ENCODE measurements around the gene WNT3A. TPM values are rescaled to one million over a fixed set of nuclear protein-coding genes. Genes with fewer than 3 reads are reported as not detected.
"Not testable (repeated sequence)": the region's sequence is repeated elsewhere in the genome, so short reads cannot be mapped to it uniquely, and the experiment has no call there.

The WNT3A gene
- polyA plus RNA-seq, 1 donor from 2014 or later = not detected

DNA sequence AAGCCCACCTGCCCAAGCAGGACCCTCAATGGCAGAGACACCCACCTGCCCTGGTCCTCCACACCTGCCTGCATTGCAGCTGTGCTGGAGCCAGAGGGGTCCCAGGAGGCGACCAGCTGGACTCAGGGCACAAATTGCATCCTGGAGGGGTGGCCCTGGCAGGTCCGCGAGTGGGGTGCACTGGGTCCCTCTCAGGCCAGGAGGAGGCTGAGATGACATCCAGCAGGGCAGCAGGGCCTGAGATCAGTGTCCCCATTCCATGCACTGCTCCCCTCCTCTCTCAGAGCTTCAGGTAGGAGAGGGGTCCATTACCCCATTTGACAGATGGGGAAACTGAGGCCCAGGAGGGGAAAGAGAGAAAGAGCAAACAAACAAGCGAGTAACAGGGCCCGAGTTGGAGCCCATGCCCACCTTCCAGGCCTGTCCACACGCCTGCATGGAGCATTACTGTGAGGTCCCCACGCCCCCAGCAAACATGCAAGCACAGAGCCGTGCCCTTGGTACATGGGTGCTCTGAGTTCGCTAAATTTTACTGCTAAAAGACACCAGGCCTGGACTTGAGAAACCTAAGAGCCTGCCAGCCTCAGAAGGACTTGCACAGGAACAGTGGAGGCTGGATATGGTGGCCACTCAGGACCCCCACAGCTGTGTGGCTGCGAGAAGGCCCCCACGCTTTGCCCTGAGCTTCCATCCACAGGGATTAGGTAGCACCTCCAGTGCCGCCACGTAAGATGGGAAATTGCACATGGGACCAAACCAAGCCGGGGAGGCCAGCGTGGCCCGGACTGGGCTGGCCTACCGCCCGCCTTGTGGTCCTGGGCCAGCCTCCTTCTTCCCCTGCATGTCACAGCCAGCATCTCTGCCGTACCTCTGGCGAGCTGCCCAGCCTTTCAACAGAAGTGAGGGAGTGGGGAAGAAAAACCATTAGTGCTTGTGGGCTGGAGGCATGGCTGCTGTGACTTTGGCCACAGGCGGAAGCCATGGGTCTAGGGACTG, 7.4 kb downstream of the WNT3A start:
- H3K9me3 Mint-ChIP-seq = no peaks in the 10 kb centered on the region
- peaks cover 13% of the 10 kb centered on the region for H3K27me3 Mint-ChIP-seq
- peaks cover 5 to 17% (median 14%) of the 10 kb centered on the region in 3 donors for H3K4me1 Mint-ChIP-seq
- H3K27ac Mint-ChIP-seq = no peak overlapping the region
- H3K36me3 Mint-ChIP-seq = no peaks in the 10 kb centered on the region
- H3K4me3 Mint-ChIP-seq = peak overlapping the region in 1 of 4 donors; percentile 41

DNA sequence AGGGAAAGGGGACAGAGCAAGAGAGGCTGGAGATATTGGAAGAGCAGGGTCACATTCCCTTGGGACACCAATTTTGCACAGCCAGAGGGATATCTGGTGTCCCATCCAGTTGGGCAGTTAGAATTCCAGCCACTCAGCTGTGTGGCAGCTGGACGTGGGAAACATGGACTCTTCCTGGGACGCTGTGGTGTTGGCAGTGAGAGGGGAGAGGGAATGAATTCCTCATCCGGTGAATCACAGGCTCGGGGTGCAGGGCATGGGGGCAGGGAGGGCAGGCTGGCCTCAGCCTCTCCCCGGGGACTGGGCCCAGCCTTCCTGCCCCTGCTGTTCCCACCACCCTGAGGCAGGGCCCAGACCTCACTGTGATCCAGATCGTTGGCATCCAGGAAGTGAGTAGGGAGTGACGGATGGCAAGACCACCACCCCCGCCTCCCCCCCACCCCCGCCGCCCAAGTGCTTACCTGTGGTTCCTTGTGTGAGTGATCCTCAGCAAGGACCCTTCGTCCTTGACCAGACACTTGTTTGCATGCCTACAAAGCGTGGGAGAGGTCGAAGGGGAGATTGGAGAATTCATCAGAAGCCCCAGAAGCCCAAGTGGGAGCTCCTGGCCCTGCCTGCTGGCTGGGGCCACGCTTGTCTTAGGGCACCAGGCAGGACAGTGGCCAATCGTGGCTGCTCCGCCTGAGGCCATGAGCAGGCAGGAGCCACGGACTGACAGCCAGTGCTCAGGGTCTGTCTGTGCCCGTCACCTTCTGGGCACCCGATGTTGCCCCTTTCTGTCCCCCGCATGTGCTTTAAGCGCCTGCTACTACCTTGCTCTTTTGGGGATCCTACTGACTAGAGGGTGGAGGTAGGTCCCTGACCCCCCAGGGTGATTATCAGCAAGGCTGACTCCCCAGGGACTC, 8.7 kb downstream of the WNT3A start:
- Mint-ChIP-seq H3K4me3 (no peak overlapping the region), H3K36me3 (no peaks in the 10 kb centered on the region), H3K4me1 (peaks cover 0 to 9% (median 4%) of the 10 kb centered on the region in 3 donors), H3K27me3 (peaks cover 6% of the 10 kb centered on the region), H3K27ac (no peak overlapping the region), H3K9me3 (no peaks in the 10 kb centered on the region)

- Mint-ChIP-seq H3K4me3 (no peak overlapping the region), H3K27ac (no peak overlapping the region), H3K9me3 (no peaks in the 10 kb centered on the region), H3K27me3 (peaks cover 4% of the 10 kb centered on the region), H3K36me3 (no peaks in the 10 kb centered on the region), H3K4me1 (peaks cover 0 to 8% (median 0%) of the 10 kb centered on the region in 3 donors)
These were observed 9.3 kb downstream of the WNT3A start for GRCh38 chr1:228016181-228016510.

DNA sequence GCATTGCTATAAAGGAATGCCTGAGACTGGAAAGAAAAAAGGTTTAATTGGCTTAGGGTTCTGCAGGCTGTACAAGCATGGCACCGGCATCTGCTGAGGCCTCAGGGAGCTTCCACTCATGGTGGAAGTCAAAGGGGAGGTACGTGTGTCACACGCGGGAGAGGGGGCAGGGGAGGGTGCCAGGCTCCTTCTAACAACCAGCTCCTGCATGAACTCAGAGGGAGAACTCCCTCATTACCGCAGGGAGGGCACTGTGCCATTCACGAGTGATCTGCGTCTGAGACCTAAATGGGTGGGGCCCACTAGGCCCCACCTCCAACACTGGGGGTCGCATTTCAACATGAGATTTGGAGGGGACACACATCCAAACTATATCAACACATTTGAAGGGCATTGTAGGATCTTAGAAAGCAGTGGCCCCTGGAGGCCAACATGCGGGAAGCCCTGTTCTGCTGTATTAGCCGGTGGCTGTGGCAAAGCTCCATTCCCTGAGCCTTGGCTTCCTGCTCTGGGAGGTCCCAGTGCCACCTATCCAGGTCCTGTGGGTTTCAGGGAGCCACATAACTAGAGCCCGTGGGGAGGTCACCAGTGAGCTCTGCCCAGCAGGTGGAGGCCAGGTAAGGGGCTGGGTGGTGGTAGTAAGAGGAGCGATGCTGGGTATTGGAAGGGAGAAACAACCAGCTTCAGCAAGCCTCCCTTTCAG, 10.0 kb downstream of the WNT3A start:
- peak overlapping the region in 1 of 3 donors; percentile 10 for H3K27ac Mint-ChIP-seq
- H3K36me3 Mint-ChIP-seq = no peaks in the 10 kb centered on the region
- no peak overlapping the region for H3K4me3 Mint-ChIP-seq
- no peaks in the 10 kb centered on the region for H3K9me3 Mint-ChIP-seq
- peaks cover 4% of the 10 kb centered on the region for H3K27me3 Mint-ChIP-seq
- H3K4me1 Mint-ChIP-seq = peaks cover 0 to 5% (median 0%) of the 10 kb centered on the region in 3 donors

- H3K27me3 Mint-ChIP-seq = peaks cover 4% of the 10 kb centered on the region
- no peaks in the 10 kb centered on the region for H3K36me3 Mint-ChIP-seq
- H3K4me3 Mint-ChIP-seq = no peak overlapping the region
- H3K9me3 Mint-ChIP-seq = no peaks in the 10 kb centered on the region
- peaks cover 0 to 5% (median 0%) of the 10 kb centered on the region in 3 donors for H3K4me1 Mint-ChIP-seq
- no peak overlapping the region for H3K27ac Mint-ChIP-seq
These were observed 10.7 kb downstream of the WNT3A start for GRCh38 chr1:228017356-228018124.

GRCh38 chr1:228018125-228018398, 11.3 kb downstream of the WNT3A start:
- Mint-ChIP-seq H3K27me3 (peaks cover 4% of the 10 kb centered on the region), H3K9me3 (no peaks in the 10 kb centered on the region), H3K4me1 (peaks cover 0 to 5% (median 0%) of the 10 kb centered on the region in 3 donors), H3K27ac (no peak overlapping the region), H3K4me3 (no peak overlapping the region), H3K36me3 (no peaks in the 10 kb centered on the region)

GRCh38 chr1:228018961-228019721, 12.3 kb downstream of the WNT3A start:
- no peaks in the 10 kb centered on the region for H3K36me3 Mint-ChIP-seq
- H3K4me3 Mint-ChIP-seq = no peak overlapping the region
- H3K4me1 Mint-ChIP-seq = peaks cover 0 to 5% (median 0%) of the 10 kb centered on the region in 3 donors
- no peak overlapping the region for H3K27ac Mint-ChIP-seq
- H3K9me3 Mint-ChIP-seq = no peaks in the 10 kb centered on the region
- peaks cover 1% of the 10 kb centered on the region for H3K27me3 Mint-ChIP-seq

GRCh38 chr1:228019722-228020083, 12.9 kb downstream of the WNT3A start:
- not testable (repeated sequence) for H3K4me1 Mint-ChIP-seq, H3K27me3 Mint-ChIP-seq, H3K9me3 Mint-ChIP-seq, H3K27ac Mint-ChIP-seq, H3K4me3 Mint-ChIP-seq, H3K36me3 Mint-ChIP-seq

- H3K27ac Mint-ChIP-seq = no peak overlapping the region
- no peaks in the 10 kb centered on the region for H3K36me3 Mint-ChIP-seq
- no peaks in the 10 kb centered on the region for H3K9me3 Mint-ChIP-seq
- no peak overlapping the region for H3K4me3 Mint-ChIP-seq
- peaks cover 1% of the 10 kb centered on the region for H3K27me3 Mint-ChIP-seq
- peaks cover 0 to 5% (median 0%) of the 10 kb centered on the region in 3 donors for H3K4me1 Mint-ChIP-seq
These were observed 14.0 kb downstream of the WNT3A start for GRCh38 chr1:228020686-228021354.

- peaks cover 1% of the 10 kb centered on the region for H3K27me3 Mint-ChIP-seq
- H3K27ac Mint-ChIP-seq = no peak overlapping the region
- H3K9me3 Mint-ChIP-seq = no peaks in the 10 kb centered on the region
- H3K4me3 Mint-ChIP-seq = no peak overlapping the region
- peaks cover 0 to 5% (median 0%) of the 10 kb centered on the region in 3 donors for H3K4me1 Mint-ChIP-seq
- H3K36me3 Mint-ChIP-seq = no peaks in the 10 kb centered on the region
These were observed 14.7 kb downstream of the WNT3A start for GRCh38 chr1:228021355-228022030.

DNA sequence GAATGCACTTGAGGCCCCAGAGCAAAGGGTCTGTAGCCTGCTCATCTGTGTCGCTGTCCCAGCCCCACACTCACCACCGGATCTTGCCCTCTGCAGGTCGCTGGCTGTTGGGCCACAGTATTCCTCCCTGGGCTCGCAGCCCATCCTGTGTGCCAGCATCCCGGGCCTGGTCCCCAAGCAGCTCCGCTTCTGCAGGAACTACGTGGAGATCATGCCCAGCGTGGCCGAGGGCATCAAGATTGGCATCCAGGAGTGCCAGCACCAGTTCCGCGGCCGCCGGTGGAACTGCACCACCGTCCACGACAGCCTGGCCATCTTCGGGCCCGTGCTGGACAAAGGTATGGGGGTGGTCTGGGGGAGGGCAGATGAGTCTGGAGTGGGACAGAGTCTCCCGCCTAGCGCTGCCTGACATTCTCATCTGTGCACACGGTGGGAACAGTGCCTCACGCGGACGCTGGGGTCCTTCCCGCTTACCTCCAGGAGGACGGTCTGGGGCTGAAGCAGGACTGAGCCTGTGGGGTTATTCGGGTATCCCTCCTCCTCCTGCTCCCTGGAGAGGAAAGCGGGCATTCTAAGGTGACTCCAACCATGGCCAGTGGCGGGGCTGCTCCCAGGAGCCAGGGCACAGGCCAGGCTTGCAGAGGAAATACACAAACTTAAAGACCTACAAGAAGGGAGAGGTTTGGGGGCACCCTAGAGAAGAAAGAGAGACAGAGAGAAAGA, 15.9 kb downstream of the WNT3A start:
- H3K36me3 Mint-ChIP-seq = no peaks in the 10 kb centered on the region
- no peaks in the 10 kb centered on the region for H3K9me3 Mint-ChIP-seq
- H3K4me3 Mint-ChIP-seq = peak overlapping the region in 1 of 4 donors; percentile 8
- H3K27ac Mint-ChIP-seq = no peak overlapping the region
- H3K27me3 Mint-ChIP-seq = peaks cover 1% of the 10 kb centered on the region
- H3K4me1 Mint-ChIP-seq = peaks cover 0 to 5% (median 0%) of the 10 kb centered on the region in 3 donors

GRCh38 chr1:228023294-228023639, 16.5 kb downstream of the WNT3A start:
- Mint-ChIP-seq H3K27me3 (peaks cover 1% of the 10 kb centered on the region), H3K4me1 (peaks cover 0 to 5% (median 0%) of the 10 kb centered on the region in 3 donors), H3K9me3 (no peaks in the 10 kb centered on the region), H3K27ac (no peak overlapping the region), H3K36me3 (no peaks in the 10 kb centered on the region), H3K4me3 (no peak overlapping the region)

Data from IgD-negative memory B cell (primary cell).